GM21737 (cell line): Measurements from ENCODE around the gene SMCO3.

Source experiments
- ATAC-seq: cut with Tn5 transposase; IDR thresholded peaks from one replicate; pipeline ENCODE4 v1.9.1; 2021; ENCODE audit warnings: mild to moderate bottlenecking, moderate library complexity; ENCODE audit not compliant: unreplicated experiment

SMCO3 gene

GRCh38 chr12:14828892-14829291 lies 14.9 kb upstream of the SMCO3 start:
- ATAC-seq, result no peak

DNA sequence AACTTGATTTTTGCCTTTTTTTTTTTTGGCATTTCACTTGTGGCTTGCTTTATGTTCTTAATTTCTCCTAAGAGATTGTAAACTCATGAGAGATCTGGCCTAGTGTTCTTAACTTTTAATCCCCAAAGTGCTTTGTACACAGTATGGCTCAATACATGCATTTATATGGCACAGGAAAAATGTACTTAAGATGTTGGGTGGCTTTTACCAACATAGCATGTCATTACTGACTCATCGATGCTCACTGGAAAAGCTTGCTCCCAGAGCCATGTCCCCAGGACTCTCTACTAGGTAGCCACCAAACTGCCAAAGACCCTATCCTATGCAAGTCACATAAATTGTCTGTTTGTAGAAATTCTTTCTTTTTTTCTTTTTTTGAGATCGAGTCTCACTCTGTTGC lies 13.1 kb upstream of the SMCO3 start:
- ATAC-seq, result no peak

GRCh38 chr12:14826491-14826890 lies 12.5 kb upstream of the SMCO3 start:
- ATAC-seq, result no peak

GRCh38 chr12:14825256-14825655 lies 11.3 kb upstream of the SMCO3 start:
- no peak for ATAC-seq

DNA sequence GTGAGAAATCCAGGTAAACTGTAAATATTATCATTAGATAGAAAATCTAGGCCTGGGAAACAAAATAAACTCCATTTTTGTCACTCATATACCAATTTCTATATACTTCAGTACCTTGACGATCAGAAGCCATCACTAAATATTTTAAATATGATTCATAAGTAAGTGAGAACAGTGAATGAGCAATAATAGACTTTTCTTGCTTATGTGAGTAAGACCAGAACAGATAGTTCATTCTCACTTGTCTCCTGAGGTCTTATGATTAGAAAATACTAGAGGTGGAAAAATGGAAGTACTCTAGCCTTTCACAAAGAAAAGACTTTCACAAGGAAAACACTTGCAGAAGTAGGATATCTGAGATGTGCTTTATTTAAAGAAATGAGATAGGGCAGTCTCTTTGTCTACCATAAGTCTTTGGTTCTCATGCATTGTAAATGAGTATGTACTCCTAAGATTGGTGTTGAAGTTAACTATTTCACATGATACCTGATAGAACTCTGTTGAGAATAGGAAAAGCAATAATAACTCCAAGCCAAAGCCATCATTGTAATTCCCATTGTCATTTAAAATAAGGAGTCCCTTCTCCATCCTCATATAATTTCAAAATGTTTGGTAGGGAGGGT lies 10.1 kb upstream of the SMCO3 start:
- no peak for ATAC-seq

- no peak for ATAC-seq
Observed at GRCh38 chr12:14811486-14811885, 2.5 kb downstream of the SMCO3 start.

GRCh38 chr12:14810953-14811483 lies 3.0 kb downstream of the SMCO3 start:
- no peak for ATAC-seq

DNA sequence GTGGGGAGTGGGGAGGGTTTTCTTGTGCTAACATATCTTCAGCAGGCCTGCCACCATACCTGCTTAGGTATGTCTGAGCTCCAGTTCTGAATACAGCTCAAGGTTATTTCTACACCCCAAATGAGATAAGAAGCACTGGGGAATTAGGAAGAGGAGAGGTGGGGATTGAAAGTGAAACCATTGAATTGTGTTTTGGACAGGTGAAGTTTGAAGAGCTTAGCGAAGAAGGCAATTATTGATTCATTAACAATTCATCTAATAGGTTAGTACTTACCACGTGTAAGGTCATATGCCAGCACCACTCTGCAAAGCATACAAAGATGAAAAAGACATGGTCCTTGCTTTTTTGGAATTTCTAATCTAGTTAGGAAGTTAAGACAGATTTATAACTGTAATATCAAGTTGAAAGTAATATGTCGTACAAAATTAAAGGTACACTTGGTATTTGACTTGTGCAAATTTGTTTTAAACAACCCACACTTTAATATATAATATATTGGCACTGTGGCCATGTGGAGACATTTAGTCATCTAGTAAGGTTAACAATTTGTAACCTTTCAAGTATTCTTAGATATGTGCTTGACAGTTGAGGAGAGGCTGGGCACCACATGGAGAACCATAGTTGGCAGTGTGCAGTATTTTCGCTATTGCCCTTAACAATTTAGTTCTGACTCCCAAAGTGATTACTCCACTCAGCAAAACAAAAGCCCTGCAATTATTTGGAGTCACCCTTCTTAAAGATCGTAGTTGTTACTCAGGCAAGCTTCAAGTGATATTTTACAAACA lies 3.6 kb downstream of the SMCO3 start:
- ATAC-seq, result no peak

DNA sequence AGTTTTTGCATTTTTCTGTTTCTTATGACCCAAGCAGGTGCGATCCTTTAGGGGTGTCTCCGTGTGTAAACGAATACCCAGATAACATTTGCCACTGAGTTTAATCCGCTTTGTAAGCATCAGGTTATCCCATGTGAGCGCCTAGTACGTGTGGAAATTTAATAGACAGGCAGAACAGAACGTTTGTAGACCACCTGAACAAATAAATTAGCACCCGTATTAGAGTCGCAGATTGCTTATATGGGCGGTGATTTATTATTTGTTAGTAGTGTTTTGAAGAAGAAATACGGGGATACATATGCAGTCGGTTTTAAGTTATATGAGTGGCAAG lies 10.2 kb downstream of the SMCO3 start:
- ATAC-seq, result peak; percentile 12

DNA sequence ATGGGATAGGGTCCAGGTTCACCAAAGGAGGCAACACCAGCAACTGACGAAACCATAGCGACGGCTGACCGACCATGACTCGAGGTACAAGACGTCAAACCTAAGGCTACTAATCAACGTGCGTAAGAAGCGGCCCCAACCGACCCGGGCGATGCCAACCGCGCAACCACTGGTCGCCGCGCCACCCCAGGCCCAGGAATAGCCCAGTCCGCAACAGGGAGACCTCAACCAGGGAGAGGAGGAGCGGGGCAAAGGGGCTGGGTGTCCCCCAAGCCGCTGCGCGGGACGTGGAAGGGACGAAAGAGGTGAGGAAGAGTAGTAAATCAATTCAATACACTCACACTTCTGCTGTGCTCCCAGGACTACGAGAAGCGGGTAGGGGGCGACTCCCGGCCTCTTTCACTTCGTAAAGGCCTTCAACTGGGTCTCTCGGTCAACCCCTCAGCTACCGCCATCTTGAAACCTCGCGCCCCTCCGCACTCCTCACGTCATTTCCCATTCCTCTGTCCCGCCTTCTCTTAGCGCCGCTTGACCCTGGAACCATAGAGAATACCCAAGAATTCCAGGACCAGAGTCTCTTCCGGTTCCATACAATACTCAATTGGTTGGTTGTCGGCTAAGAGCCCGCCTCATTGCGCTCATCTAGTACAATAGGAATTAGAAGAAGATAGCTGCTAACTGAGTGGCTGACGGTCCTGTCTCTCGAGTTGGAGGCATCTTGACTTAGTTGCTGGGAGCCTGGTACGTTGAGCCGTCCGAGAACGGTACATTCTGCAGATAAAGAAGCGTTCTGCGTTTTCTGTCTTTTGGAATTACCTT lies 10.8 kb downstream of the SMCO3 start, which contains the start of the genes C12orf60 and WBP11:
TSS of gene C12orf60 (plus strand) at position 660 of the 819 bp plus-strand sequence. CDS start 19,266 bp downstream, outside the sequence.
TSS of gene WBP11 (minus strand) at position 468 of the 819 bp plus-strand sequence. CDS start 2,095 bp downstream, outside the sequence.
- ATAC-seq, result peak; percentile 99

DNA sequence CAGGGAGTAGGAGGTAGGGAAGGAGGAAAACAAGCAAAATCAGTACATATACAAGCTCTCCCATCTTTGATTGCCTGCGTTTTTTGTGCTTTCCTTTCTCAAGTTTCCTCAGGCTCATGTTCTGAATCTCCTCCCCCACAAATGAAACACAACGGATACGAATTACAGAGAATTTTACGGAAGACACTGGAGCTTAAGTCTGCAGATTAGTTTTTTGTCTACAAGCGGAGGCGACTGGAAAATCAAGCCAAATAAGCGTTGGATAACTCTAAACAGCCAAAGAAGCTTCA lies 11.3 kb downstream of the SMCO3 start:
- ATAC-seq, result no peak

- ATAC-seq, result no peak
Observed at GRCh38 chr12:14802247-14802646, 11.7 kb downstream of the SMCO3 start.

DNA sequence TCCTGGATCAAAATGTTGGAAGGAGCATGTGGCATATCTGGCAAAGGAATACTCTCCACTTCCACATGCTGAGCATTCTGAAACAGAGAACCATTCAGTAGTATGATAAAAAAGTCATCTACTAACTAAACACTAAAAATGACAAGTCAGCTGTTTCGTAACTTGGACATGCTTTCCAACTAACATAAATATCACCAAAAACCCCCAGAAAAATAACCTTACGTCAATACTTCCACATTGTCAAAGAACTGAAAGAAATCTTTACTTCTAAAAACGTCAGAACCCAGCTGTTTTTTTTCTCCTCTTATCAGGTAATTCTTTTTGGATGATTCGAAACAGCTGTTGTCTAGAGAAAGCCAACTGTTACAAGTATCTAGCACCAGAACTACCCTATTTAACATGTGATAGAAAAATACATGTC lies 18.9 kb downstream of the SMCO3 start:
- no peak for ATAC-seq

DNA sequence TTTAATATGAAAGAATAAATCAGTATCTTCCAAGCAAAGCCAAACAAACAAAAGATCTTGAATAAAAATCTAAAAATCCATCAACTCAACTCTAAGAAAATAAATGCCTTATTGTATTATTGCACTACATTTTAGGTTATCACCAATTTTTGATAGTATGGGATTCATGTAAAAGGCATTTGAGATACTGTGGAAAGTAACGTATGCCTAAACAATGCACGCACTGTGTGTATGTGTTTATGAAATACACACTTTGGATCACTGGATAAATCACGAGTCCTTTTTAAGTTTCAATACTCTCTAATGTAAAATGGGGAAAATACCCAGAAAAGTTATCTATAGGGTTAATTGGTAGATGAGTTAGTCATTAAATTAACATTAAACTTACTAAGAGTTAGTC lies 28.4 kb downstream of the SMCO3 start:
- ATAC-seq, result no peak

GRCh38 chr12:14784471-14784870 lies 29.5 kb downstream of the SMCO3 start:
- no peak for ATAC-seq

GRCh38 chr12:14782756-14783155 lies 31.2 kb downstream of the SMCO3 start:
- no peak for ATAC-seq

GRCh38 chr12:14781563-14781962 lies 32.4 kb downstream of the SMCO3 start:
- no peak for ATAC-seq

DNA sequence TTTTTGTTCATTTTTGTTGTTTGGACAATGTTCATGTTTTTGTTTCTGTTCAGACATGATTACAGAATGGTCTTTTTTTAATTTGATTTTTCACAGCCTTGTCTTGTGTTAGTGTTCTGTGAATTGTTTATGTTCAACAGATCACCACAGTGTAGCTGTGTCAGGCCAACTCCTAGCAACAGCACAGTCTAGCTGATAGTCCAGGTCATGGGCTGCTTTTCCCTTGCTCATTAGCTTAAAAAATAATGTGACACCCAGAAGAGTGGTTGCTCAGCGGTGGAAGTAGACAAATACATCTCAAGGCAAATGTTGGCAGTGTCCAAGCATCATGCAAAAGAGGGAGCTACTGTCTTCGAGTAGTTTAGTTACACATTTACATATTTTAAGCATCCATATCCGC lies 33.1 kb downstream of the SMCO3 start:
- no peak for ATAC-seq

DNA sequence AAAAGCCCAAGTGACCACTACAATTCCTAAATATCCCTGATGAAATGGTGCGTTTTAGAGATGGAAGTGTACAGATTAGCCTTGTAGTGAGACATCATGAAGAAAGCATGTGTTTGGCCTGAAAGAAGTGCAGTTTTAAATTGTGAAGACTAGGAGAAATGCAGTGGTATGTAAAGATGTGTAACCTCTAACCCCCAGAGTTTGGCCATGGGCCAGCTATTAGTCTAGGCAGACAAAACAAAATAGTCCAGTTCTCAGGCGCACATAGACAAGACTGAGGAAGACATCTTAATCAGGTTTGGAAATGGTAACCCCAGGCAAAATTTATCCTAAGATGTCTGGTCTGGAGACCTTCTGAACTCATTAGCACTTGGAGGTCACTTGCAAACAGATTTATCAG lies 34.1 kb downstream of the SMCO3 start:
- ATAC-seq, result no peak

- no peak for ATAC-seq
Observed at GRCh38 chr12:14777271-14777670, 36.7 kb downstream of the SMCO3 start.

DNA sequence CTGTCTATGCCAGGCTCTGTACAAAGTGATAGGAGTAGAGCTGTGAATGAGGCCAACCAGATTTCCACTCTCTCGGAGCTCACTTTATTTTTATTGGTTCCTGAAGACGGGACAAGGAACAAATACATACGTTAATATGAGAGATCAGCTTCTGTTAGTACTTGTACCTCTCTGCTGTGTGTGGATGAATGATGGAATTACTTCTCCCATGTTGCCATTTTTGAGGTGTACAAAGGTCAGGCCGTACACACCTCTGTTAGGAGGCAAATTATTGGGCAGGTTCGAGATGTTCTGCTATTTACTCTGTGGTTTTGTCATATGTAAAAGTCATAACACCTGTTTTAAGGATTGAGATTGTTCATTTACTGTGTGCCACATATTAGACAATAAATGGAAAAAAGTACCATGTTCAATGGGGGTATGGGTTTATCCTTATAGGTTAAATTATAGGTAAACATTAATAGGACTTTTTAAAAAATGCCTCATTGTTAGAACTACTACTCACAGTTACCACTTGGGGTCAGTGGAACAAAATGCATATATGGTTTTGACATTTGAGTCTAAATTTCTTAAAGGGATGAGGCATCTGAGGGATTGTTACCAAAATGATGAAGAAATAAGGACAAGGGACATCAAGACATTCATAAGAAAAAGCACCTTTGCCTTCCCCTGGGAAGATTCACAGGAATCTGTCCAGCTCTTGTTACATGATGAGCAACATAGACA lies 37.6 kb downstream of the SMCO3 start:
- no peak for ATAC-seq
